HTR-8/SVneo (cell line): ENCODE data around the gene EID2.
A peak's percentile ranks its signal among the peaks of the same experiment; 100 is the strongest.

Experiments used
- DNase-seq: peaks from one replicate; pipeline ENCODE4 v3.0.0; 2011; ENCODE audit warnings: low spot score, mixed read lengths; ENCODE audit not compliant: insufficient read length
- FAIRE-seq: peaks from 2 replicates; lab custom pipeline; 2011; peaks lifted over from hg19 to GRCh38; lab: Jason Lieb, UNC

The EID2 gene

GRCh38 chr19:39539518-39540332 is at the start of gene EID2:
Gene EID2, minus strand, starts transcription at chr19:39540161. Its CDS starts 82 bp downstream, at chr19:39540079.
- FAIRE-seq (peak; percentile 75), DNase-seq (peak; percentile 95)

GRCh38 chr19:39588066-39588465 is 48.1 kb upstream of the EID2 start:
- DNase-seq (no peak), FAIRE-seq (no peak)

GRCh38 chr19:39587496-39587895 is 47.5 kb upstream of the EID2 start:
- DNase-seq: no peak
- FAIRE-seq: no peak

- no peak for DNase-seq
Measured at GRCh38 chr19:39582891-39583625, 43.1 kb upstream of the EID2 start.

GRCh38 chr19:39582442-39582841 is 42.5 kb upstream of the EID2 start:
- DNase-seq: no peak
- no peak for FAIRE-seq

More at GRCh38 chr19:39582891-39583625, 43.1 kb upstream of the EID2 start:
- FAIRE-seq: no peak

- DNase-seq (no peak), FAIRE-seq (no peak)
Measured at GRCh38 chr19:39568604-39569003, 28.6 kb upstream of the EID2 start.

- no peak for DNase-seq
Measured at GRCh38 chr19:39566064-39566463, 26.1 kb upstream of the EID2 start.

GRCh38 chr19:39563408-39563807 is 23.4 kb upstream of the EID2 start:
- FAIRE-seq (no peak), DNase-seq (no peak)

More at GRCh38 chr19:39566064-39566463, 26.1 kb upstream of the EID2 start:
- FAIRE-seq: no peak

- no peak for FAIRE-seq
- DNase-seq: no peak
Measured at GRCh38 chr19:39558624-39559117, 18.7 kb upstream of the EID2 start.

GRCh38 chr19:39557811-39558623 is 18.1 kb upstream of the EID2 start:
- no peak for FAIRE-seq
- DNase-seq: peak; percentile 41

GRCh38 chr19:39555883-39556282 is 15.9 kb upstream of the EID2 start:
- FAIRE-seq (no peak), DNase-seq (no peak)

- DNase-seq (no peak), FAIRE-seq (no peak)
Measured at GRCh38 chr19:39554701-39555311, 14.8 kb upstream of the EID2 start.

- DNase-seq (no peak), FAIRE-seq (no peak)
Measured at GRCh38 chr19:39553082-39553652, 13.2 kb upstream of the EID2 start.

- FAIRE-seq (no peak), DNase-seq (no peak)
Measured at GRCh38 chr19:39550197-39550596, 10.2 kb upstream of the EID2 start.

GRCh38 chr19:39546599-39546998 is 6.6 kb upstream of the EID2 start:
- FAIRE-seq (no peak), DNase-seq (no peak)

- no peak for FAIRE-seq
- no peak for DNase-seq
Measured at GRCh38 chr19:39544911-39545310, 5.0 kb upstream of the EID2 start.

GRCh38 chr19:39544226-39544903 is 4.4 kb upstream of the EID2 start:
- FAIRE-seq: no peak
- no peak for DNase-seq

GRCh38 chr19:39543477-39543857 is 3.5 kb upstream of the EID2 start:
- FAIRE-seq (no peak), DNase-seq (no peak)

GRCh38 chr19:39542206-39542605 is 2.2 kb upstream of the EID2 start:
- no peak for DNase-seq
- FAIRE-seq: no peak
